HepG2 (cell line): ENCODE results near the gene ZNF500. TPM values are rescaled to one million over a fixed set of nuclear protein-coding genes. Genes with fewer than 3 reads are reported as not detected.
A peak's percentile ranks its signal among the peaks of the same experiment; 100 is the strongest.

Experiments used
- FOXJ3 ChIP-seq: sonication (generic); formaldehyde crosslinking; IDR thresholded peaks from 2 replicates; pipeline ENCODE4 v1.4.0; 2020; ENCODE audit warnings: missing genetic modification reagents, mild to moderate bottlenecking, borderline replicate concordance
- IRX3 ChIP-seq: sonication (generic); formaldehyde crosslinking; IDR thresholded peaks from 2 replicates; pipeline ENCODE4 v1.8.1; 2023; ENCODE audit warnings: mild to moderate bottlenecking, low read depth, missing genetic modification reagents, borderline replicate concordance
- KAT7 ChIP-seq: IDR thresholded peaks from 2 replicates; pipeline ENCODE4 v1.6.1; 2018; ENCODE audit warnings: borderline replicate concordance, missing compliant biosample characterization
- NCOR1 ChIP-seq: fragments of 200-600 bp; sonication (generic); IDR thresholded peaks from 2 replicates; pipeline ENCODE4 v1.7.0; 2017; ENCODE audit warnings: antibody characterized with exemption, low read length, borderline replicate concordance
- REPIN1 ChIP-seq: sonication (generic); formaldehyde crosslinking; IDR thresholded peaks from 2 replicates; pipeline ENCODE4 v1.8.0; 2022; ENCODE audit warnings: missing genetic modification reagents, low read depth, mild to moderate bottlenecking, borderline replicate concordance
- RFX1 ChIP-seq: fragments of 450-650 bp; IDR thresholded peaks from 2 replicates; pipeline ENCODE4 v1.6.1; 2017
- SKI ChIP-seq: fragments of 450-650 bp; IDR thresholded peaks from one replicate; pipeline ENCODE4 v1.6.1; 2018; ENCODE audit warnings: mild to moderate bottlenecking; ENCODE audit not compliant: partially characterized antibody
- SMARCE1 ChIP-seq: fragments of 450-650 bp; IDR thresholded peaks from 2 replicates; pipeline ENCODE4 v1.6.1; 2017; ENCODE audit warnings: borderline replicate concordance
- SP2 ChIP-seq: sonication (generic); formaldehyde crosslinking; IDR thresholded peaks from 2 replicates; pipeline ENCODE4 v1.5.1; 2020; ENCODE audit warnings: mild to moderate bottlenecking, missing genetic modification reagents
- SPEN ChIP-seq: sonication (generic); formaldehyde crosslinking; IDR thresholded peaks from 2 replicates; pipeline ENCODE4 v1.5.1; 2020; ENCODE audit warnings: low read depth, mild to moderate bottlenecking, missing genetic modification reagents
- SYNCRIP ChIP-seq: fragments of 200-400 bp; formaldehyde crosslinking; IDR thresholded peaks from 2 replicates; pipeline ENCODE4 v1.6.1; 2018; ENCODE audit warnings: mild to moderate bottlenecking, low read depth, low read length; ENCODE audit not compliant: insufficient read depth
- TARDBP ChIP-seq: sonication (generic); formaldehyde crosslinking; IDR thresholded peaks from 2 replicates; pipeline ENCODE4 v1.8.0; 2022; ENCODE audit warnings: mild to moderate bottlenecking, missing genetic modification reagents
- TCF12 ChIP-seq, 2 experiments: fragments of 450-650 bp in 1 of 2; sonication (generic) in 1 of 2; formaldehyde crosslinking in 1 of 2; IDR thresholded peaks; 2 replicates each; pipeline versions ENCODE4 v1.6.1 to v1.8.0; 2017 to 2022; ENCODE audit warnings: antibody characterized with exemption in 1 of 2, mild to moderate bottlenecking in 1 of 2, missing genetic modification reagents in 1 of 2, moderate library complexity in 1 of 2
- U2AF1 ChIP-seq: fragments of 200-400 bp; formaldehyde crosslinking; optimal IDR thresholded peaks from 2 replicates; pipeline ENCODE3; 2017; ENCODE audit warnings: mild to moderate bottlenecking, low read depth, low read length
- ZBTB20 ChIP-seq: sonication (generic); formaldehyde crosslinking; IDR thresholded peaks from 2 replicates; pipeline ENCODE4 v1.8.1; 2023; ENCODE audit warnings: missing genetic modification reagents, low read depth, mild to moderate bottlenecking, borderline replicate concordance
- ZBTB46 ChIP-seq: sonication (generic); formaldehyde crosslinking; IDR thresholded peaks from 2 replicates; pipeline ENCODE4 v1.4.0; 2020; ENCODE audit warnings: mild to moderate bottlenecking, missing genetic modification reagents, borderline replicate concordance
- ZBTB49 ChIP-seq: sonication (generic); formaldehyde crosslinking; IDR thresholded peaks from 2 replicates; pipeline ENCODE4 v1.4.0; 2020; ENCODE audit warnings: missing genetic modification reagents, borderline replicate concordance
- ZFP62 ChIP-seq: sonication (generic); formaldehyde crosslinking; IDR thresholded peaks from 2 replicates; pipeline ENCODE4 v1.4.0; 2020; ENCODE audit warnings: missing genetic modification reagents
- ZNF282 ChIP-seq: fragments of 450-650 bp; IDR thresholded peaks from 2 replicates; pipeline ENCODE4 v1.6.1; 2018; ENCODE audit not compliant: partially characterized antibody
- ZNF616 ChIP-seq: sonication (generic); formaldehyde crosslinking; IDR thresholded peaks from 2 replicates; pipeline ENCODE4 v1.5.0; 2020; ENCODE audit warnings: low read depth, mild to moderate bottlenecking, missing genetic modification reagents
- ZNF674 ChIP-seq: sonication (generic); formaldehyde crosslinking; IDR thresholded peaks from 2 replicates; pipeline ENCODE4 v1.5.0; 2020; ENCODE audit warnings: low read depth, mild to moderate bottlenecking, missing genetic modification reagents
- ZNF691 ChIP-seq: sonication (generic); formaldehyde crosslinking; IDR thresholded peaks from 2 replicates; pipeline ENCODE4 v1.4.0; 2020; ENCODE audit warnings: missing genetic modification reagents, low read depth, mild to moderate bottlenecking, borderline replicate concordance
- ZNF768 ChIP-seq: sonication (generic); formaldehyde crosslinking; IDR thresholded peaks from 2 replicates; pipeline ENCODE4 v1.4.0; 2020; ENCODE audit warnings: missing genetic modification reagents
- polyA plus RNA-seq, 8 experiments: library from polyadenylated mRNA; depleted of rRNA in 3 of 8; stranded (reverse) in 7 of 8; unstranded in 1 of 8; fragments of >200 nt; fragmentation: Illumina TruSeq in 4 of 8; extraction: Trizol in 4 of 8; gene quantifications; 2 replicates each; pipeline versions ENCODE4 v1.2.1 to v1.2.3, GENCODE V29; 2011 to 2016; ENCODE audit warnings: low read depth in 4 of 8, missing spikeins in 1 of 8, mixed read lengths in 1 of 8; ENCODE audit not compliant: insufficient read depth in 1 of 8
- total RNA-seq, 5 experiments: library from RNA; depleted of rRNA; stranded (reverse); fragments of >200 nt; fragmentation: Illumina TruSeq; extraction: Trizol; gene quantifications; 2 replicates each; pipeline ENCODE4 v1.2.3, GENCODE V29; 2016; ENCODE audit warnings: low read depth in 1 of 5
- TF ChIP-seq, protein P1 (sequence below): sonication (generic); formaldehyde crosslinking; IDR thresholded peaks from 2 replicates; pipeline ENCODE4 v1.8.0; 2022; ENCODE audit warnings: low read depth, missing genetic modification reagents

The ZNF500 gene
- total and polyA plus RNA-seq, 2 of the 13 experiments (the other 11 are each of a cell fraction or from before 2014, with no cell fraction given) = 6.1 to 12.2 TPM

DNA sequence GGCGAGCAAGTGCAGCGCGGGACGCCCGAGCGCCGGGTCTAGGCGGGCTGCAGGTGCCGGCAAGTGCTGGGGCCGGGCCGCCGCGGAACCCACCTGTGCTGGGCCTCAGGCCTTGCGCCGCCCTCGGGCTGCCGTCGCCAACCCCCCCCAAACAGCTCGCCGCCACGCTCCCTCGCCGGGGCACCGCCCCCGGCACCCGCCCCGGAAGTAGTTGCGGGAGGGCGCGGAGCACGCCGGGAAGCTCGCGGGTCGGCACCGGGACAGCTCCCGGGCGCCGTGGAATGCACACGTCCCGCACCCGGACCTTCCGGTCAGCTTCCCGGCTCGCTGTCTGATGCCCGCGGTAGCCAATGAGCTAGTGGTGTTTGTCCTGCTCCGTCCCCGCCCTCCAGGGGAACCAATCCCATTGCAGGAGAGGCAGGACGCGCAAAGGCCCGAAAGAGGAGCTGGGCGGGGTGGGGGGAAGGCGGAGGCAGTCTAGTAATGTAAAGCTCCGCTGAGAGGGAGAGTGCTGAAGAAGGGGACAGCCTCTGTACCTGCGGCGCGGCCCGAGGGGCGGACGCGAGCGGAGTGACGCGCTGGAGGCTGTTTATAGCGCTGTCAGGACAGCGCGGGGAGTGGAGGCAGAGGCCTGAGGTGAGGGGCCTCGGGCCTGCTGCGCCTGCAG is 32.8 kb downstream of the ZNF500 start, which contains the start of the genes ANKS3 and DNAAF8 (continued):
- TF ChIP-seq ZBTB46 (no peak), RFX1 (no peak), KAT7 (CRISPR knock-in tag) (peak; percentile 93; the same call in 1 of the 2 replicates), IRX3 (CRISPR knock-in tag) (no peak), ZBTB49 (CRISPR knock-in tag) (no peak), ZNF282 (no peak), SP2 (CRISPR knock-in tag) (peak; percentile 91), U2AF1 (peak; percentile 23), SMARCE1 (no peak), SYNCRIP (no peak), TCF12 (IDR thresholded peaks at IDR 0.05) (no peak), TCF12 (CRISPR knock-in tag; IDR thresholded peaks at IDR 0.05) (peak; percentile 90), NCOR1 (no peak), FOXJ3 (CRISPR knock-in tag) (no peak), ZFP62 (no peak), SKI (peak; percentile 69), TARDBP (CRISPR knock-in tag) (peak; percentile 79), ZBTB20 (CRISPR knock-in tag) (no peak), ZNF691 (CRISPR knock-in tag) (peak; percentile 69; the same call in 1 of the 2 replicates), SPEN (CRISPR knock-in tag) (peak; percentile 90), ZNF616 (CRISPR knock-in tag) (peak; percentile 62; the same call in 1 of the 2 replicates), REPIN1 (CRISPR knock-in tag) (peak; percentile 72; the same call in 1 of the 2 replicates), ZNF674 (CRISPR knock-in tag) (no peak), ZNF768 (no peak)
- TF ChIP-seq, protein P1, sequence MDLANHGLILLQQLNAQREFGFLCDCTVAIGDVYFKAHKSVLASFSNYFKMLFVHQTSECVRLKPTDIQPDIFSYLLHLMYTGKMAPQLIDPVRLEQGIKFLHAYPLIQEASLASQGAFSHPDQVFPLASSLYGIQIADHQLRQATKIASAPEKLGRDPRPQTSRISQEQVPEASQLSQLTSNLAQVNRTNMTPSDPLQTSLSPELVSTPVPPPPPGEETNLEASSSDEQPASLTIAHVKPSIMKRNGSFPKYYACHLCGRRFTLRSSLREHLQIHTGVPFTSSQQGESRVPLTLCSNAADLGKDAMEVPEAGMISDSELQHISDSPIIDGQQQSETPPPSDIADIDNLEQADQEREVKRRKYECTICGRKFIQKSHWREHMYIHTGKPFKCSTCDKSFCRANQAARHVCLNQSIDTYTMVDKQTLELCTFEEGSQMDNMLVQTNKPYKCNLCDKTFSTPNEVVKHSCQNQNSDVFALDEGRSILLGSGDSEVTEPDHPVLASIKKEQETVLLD (CRISPR knock-in tag) = peak; percentile 100
